Loucy (cell line): Measurements from ENCODE around the gene LCN9.

Source experiments
- H2AFZ ChIP-seq: fragments of 200-600 bp; sonication (generic); 2 replicates; pipeline ENCODE4 v1.6.0; 2016; ENCODE audit warnings: antibody characterized with exemption, mild to moderate bottlenecking, low read length, moderate library complexity
- H3F3A ChIP-seq: fragments of 200-600 bp; 2 replicates; pipeline ENCODE4 v1.6.0; 2016; ENCODE audit warnings: antibody characterized with exemption, low read depth, mild to moderate bottlenecking
- H3K27me3 ChIP-seq: fragments of 200-600 bp; sonication (generic); 2 replicates; pipeline ENCODE4 v1.6.1; 2014; ENCODE audit warnings: low read length, mild to moderate bottlenecking; ENCODE audit not compliant: insufficient read depth, poor library complexity, severe bottlenecking
- H3K36me3 ChIP-seq: fragments of 200-600 bp; sonication (generic); 2 replicates; pipeline ENCODE4 v1.6.1; 2016; ENCODE audit warnings: low read length; ENCODE audit not compliant: insufficient read depth
- H3K4me1 ChIP-seq: fragments of 200-600 bp; sonication (generic); 2 replicates; pipeline ENCODE4 v1.5.1; 2014; ENCODE audit warnings: low read length, mild to moderate bottlenecking; ENCODE audit not compliant: insufficient read depth, poor library complexity, severe bottlenecking
- H3K4me2 ChIP-seq: fragments of 200-600 bp; sonication (generic); 2 replicates; pipeline ENCODE4 v1.6.0; 2014; ENCODE audit warnings: antibody characterized with exemption, low read length, low read depth, mild to moderate bottlenecking; ENCODE audit not compliant: poor library complexity, severe bottlenecking
- H3K4me3 ChIP-seq: fragments of 200-600 bp; sonication (generic); 2 replicates; pipeline ENCODE4 v1.5.1; 2014; ENCODE audit warnings: low read length, mild to moderate bottlenecking, mixed read lengths; ENCODE audit not compliant: poor library complexity, severe bottlenecking
- H3K79me2 ChIP-seq: fragments of 200-600 bp; sonication (generic); 2 replicates; pipeline ENCODE4 v1.6.1; 2014; ENCODE audit warnings: low read length; ENCODE audit not compliant: insufficient read depth
- H3K9ac ChIP-seq: fragments of 200-600 bp; sonication (generic); 2 replicates; pipeline ENCODE4 v1.6.0; 2014; ENCODE audit warnings: mild to moderate bottlenecking, low read depth, low read length, moderate library complexity; ENCODE audit not compliant: poor library complexity, severe bottlenecking
- H3K9me2 ChIP-seq: fragments of 200-600 bp; sonication (generic); replicated peaks from 2 replicates; pipeline ENCODE4 v1.6.1; 2016; ENCODE audit warnings: low read depth, low read length, mixed read lengths
- H3K9me3 ChIP-seq: fragments of 200-600 bp; sonication (generic); 2 replicates; pipeline ENCODE4 v1.6.1; 2014; ENCODE audit warnings: mild to moderate bottlenecking, antibody characterized with exemption, low read length, low read depth; ENCODE audit not compliant: insufficient read depth
- H4K20me1 ChIP-seq: fragments of 200-600 bp; sonication (generic); 2 replicates; pipeline ENCODE4 v1.6.0; 2014; ENCODE audit warnings: antibody characterized with exemption, low read length, mild to moderate bottlenecking; ENCODE audit not compliant: insufficient read depth, poor library complexity, severe bottlenecking
- EZH2phosphoT487 ChIP-seq: fragments of 200-600 bp; IDR thresholded peaks from 2 replicates; pipeline ENCODE4 v1.6.1; 2018; ENCODE audit warnings: antibody characterized with exemption, mild to moderate bottlenecking, moderate library complexity, borderline replicate concordance
- TF ChIP-seq, protein P1 (sequence below): fragments of 200-600 bp; sonication (generic); conservative IDR thresholded peaks from 2 replicates; pipeline ENCODE4 v1.5.1; 2014; ENCODE audit warnings: mild to moderate bottlenecking, antibody characterized with exemption, low read length

The LCN9 gene

DNA sequence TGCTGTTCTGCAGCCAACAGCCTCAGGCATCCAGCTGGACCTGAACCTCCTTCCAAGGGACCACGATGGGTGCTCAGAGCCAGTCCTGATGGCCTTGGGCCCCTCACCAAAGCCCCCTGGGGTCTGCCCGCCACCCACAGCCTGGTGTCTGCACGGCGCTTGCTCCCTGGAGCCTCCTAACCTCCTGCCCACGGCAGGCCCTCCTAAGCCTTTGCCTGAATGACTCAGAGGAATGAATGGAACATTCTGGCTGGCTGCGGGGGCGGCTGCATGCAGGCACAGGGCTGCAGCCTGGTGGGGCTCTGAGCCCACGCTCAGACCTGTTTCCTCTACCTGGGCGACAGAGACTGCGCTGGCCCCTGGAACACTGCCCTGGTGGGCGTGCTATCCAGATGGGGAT is 29.3 kb downstream of the LCN9 start:
- Histone ChIP-seq H3K9me2 (no peaks in the 10 kb centered on the region), H3K4me1 (no peaks in the 10 kb centered on the region), H3K27me3 (no peaks in the 10 kb centered on the region), H2AFZ (no peak overlapping the region), H3F3A (no peaks in the 10 kb centered on the region), H3K4me3 (no peak overlapping the region), H3K36me3 (no peaks in the 10 kb centered on the region), H3K79me2 (no peaks in the 10 kb centered on the region), H3K4me2 (no peak overlapping the region), H3K9ac (no peak overlapping the region), H4K20me1 (no peaks in the 10 kb centered on the region), H3K9me3 (no peaks in the 10 kb centered on the region; the same call in 1 of the 2 replicates)
- no peak for TF ChIP-seq EZH2phosphoT487
- TF ChIP-seq, protein P1, sequence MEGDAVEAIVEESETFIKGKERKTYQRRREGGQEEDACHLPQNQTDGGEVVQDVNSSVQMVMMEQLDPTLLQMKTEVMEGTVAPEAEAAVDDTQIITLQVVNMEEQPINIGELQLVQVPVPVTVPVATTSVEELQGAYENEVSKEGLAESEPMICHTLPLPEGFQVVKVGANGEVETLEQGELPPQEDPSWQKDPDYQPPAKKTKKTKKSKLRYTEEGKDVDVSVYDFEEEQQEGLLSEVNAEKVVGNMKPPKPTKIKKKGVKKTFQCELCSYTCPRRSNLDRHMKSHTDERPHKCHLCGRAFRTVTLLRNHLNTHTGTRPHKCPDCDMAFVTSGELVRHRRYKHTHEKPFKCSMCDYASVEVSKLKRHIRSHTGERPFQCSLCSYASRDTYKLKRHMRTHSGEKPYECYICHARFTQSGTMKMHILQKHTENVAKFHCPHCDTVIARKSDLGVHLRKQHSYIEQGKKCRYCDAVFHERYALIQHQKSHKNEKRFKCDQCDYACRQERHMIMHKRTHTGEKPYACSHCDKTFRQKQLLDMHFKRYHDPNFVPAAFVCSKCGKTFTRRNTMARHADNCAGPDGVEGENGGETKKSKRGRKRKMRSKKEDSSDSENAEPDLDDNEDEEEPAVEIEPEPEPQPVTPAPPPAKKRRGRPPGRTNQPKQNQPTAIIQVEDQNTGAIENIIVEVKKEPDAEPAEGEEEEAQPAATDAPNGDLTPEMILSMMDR: no peak

DNA sequence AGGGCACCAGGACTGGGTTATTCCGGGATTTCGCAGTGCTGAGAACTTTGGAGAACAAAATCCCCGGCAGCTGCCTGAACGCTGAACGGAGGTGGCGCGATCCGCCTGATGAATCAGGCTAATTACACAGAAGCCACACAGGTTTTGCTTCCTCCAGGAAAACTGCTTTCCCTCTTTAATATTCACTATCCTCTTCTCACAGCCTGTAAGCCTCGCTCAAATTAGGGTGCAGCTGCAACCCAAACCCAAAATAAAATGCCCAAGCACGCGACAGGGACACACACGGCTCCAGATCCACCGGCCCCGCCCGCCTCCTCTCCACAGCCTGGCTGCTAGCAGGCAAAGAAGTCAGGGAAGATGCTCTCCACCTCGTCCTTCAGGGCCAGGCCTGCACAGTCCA is 30.2 kb downstream of the LCN9 start:
- Histone ChIP-seq H3K9ac (no peak overlapping the region), H3F3A (no peaks in the 10 kb centered on the region), H3K4me3 (no peak overlapping the region), H3K27me3 (no peaks in the 10 kb centered on the region), H2AFZ (no peak overlapping the region), H3K4me2 (no peak overlapping the region), H3K9me3 (no peaks in the 10 kb centered on the region; the same call in 1 of the 2 replicates), H3K79me2 (no peaks in the 10 kb centered on the region), H3K9me2 (no peaks in the 10 kb centered on the region), H4K20me1 (no peaks in the 10 kb centered on the region), H3K36me3 (no peaks in the 10 kb centered on the region), H3K4me1 (no peaks in the 10 kb centered on the region)
- TF ChIP-seq, protein P1: no peak
- TF ChIP-seq EZH2phosphoT487: no peak

DNA sequence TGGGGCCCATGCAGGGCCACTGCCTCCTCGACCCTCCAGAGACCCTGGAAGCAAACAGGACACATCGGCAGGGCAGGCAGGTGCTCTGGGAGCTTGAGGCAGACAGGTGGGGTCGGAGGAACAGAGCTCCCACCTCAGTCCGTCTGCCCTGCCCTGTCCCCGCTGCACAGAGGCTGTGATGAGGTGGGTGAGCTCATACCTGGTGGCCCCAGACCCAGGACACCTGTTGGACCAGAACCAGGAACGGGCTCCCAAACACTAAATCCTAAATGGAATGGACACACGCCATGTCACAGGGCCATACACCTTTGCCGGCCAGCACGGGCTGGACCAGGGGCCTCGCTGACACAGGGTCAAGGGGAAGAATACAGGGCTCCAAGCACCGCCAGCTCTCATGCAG is 30.7 kb downstream of the LCN9 start:
- no peak overlapping the region for H3K4me2 ChIP-seq
- no peaks in the 10 kb centered on the region for H3K27me3 ChIP-seq
- no peaks in the 10 kb centered on the region for H3K4me1 ChIP-seq
- no peak overlapping the region for H3K9ac ChIP-seq
- H3K9me2 ChIP-seq: no peaks in the 10 kb centered on the region
- no peak overlapping the region for H2AFZ ChIP-seq
- no peak for TF ChIP-seq EZH2phosphoT487
- TF ChIP-seq, protein P1: no peak
- H3F3A ChIP-seq: no peaks in the 10 kb centered on the region
- H3K4me3 ChIP-seq: no peak overlapping the region
- H3K36me3 ChIP-seq: no peaks in the 10 kb centered on the region
- no peaks in the 10 kb centered on the region for H4K20me1 ChIP-seq
- no peaks in the 10 kb centered on the region for H3K79me2 ChIP-seq
- no peaks in the 10 kb centered on the region; the same call in 1 of the 2 replicates for H3K9me3 ChIP-seq
